Motor neuron (in vitro differentiated cells): ENCODE data around the gene HIPK4. TPM values are rescaled to one million over a fixed set of nuclear protein-coding genes. Genes with fewer than 3 reads are reported as not detected.
A peak's percentile ranks its signal among the peaks of the same experiment; 100 is the strongest.

Source experiments
- ATAC-seq, 8 experiments: fragments of 200-7000 bp; cut with Tn5 transposase; replicated peaks in 6 of 8; 2 replicates each; pipeline ENCODE4 v1.8.0; 2021; ENCODE audit warnings: mild to moderate bottlenecking in 8 of 8, moderate library complexity in 8 of 8
- H3K27ac ChIP-seq, 2 donors: fragments of 250-450 bp; sonication (Bioruptor Pico); 2 replicates each; pipeline ENCODE4 v1.9.0; 2021; ENCODE audit warnings: antibody characterized with exemption in 2 of 2, mild to moderate bottlenecking in 2 of 2, moderate library complexity in 1 of 2
- H3K4me1 ChIP-seq, 2 donors: fragments of 250-450 bp; sonication (Bioruptor Pico); replicated peaks in 1 of 2; 2 replicates each; pipeline ENCODE4 v1.6.1; 2021; ENCODE audit warnings: antibody characterized with exemption in 2 of 2, mild to moderate bottlenecking in 2 of 2, moderate library complexity in 1 of 2
- H3K4me3 ChIP-seq, 5 donors: fragments of 250-450 bp; sonication (Bioruptor Pico); 2 replicates each; pipeline ENCODE4 v1.9.0; 2021; ENCODE audit warnings: antibody characterized with exemption in 5 of 5, mild to moderate bottlenecking in 5 of 5, moderate library complexity in 4 of 5
- WGBS, 10 experiments: fragments of 450-650 bp; shearing (Covaris generic); methylation state at CpG; one replicate each; pipeline ENCODE4 v1.0.0; 2022; 5-methylcytosine and 5-hydroxymethylcytosine counted together
- in situ Hi-C, 9 experiments: fragments of 400-800 bp; cut with MboI; loops; one replicate each; pipeline ENCODE4 v1.15.0; 2021; ENCODE audit warnings: low sequenced_read_pairs in 9 of 9, low pct_unique_long_range_greater_than_20kb in 2 of 9; ENCODE audit not compliant: unreplicated experiment in 9 of 9
- total RNA-seq, 8 experiments: library from RNA; unstranded; fragments of 300-600 nt; gene quantifications; 2 replicates each; pipeline versions ENCODE4 v1.2.3 to v1.2.4, GENCODE V29; 2022

Gene HIPK4
- total RNA-seq, 8 experiments from 2014 or later = 0.07 to 0.52 (median 0.25) TPM; not detected in 1

DNA sequence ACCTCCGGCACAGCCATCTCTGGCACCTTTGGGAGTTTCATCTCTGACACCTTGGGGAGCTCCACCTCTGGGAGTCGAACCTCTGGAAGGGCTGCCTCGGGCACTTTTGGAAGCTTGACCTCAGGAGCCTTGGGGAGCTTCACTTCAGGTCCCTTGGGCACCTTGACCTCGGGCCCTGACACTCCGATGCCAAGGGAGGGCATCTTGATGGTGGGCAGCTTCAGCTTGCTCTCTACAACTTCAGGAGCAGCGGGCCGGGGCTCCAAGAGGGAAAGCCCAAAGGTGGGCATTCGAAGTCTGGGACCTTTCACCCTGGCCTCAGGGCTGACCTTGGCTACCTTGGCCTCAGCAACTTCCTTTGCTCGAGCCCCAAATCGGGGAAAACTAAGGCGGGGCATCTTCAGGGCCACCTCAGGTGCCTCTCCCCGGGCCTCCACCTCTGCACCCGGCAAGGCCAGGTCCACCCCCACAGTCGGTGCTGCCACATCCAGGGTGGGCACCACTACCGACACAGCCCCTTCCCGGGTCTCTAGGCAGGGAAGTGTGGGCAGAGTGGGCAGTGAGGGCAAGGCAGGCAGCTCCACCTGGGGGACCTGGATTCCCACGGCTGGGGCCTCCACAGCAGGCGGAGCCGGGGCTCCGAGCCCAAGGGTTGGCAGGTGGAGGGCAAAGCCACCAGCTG is 7.0 kb upstream of the HIPK4 start:
- Histone ChIP-seq H3K4me1 (peaks cover 3 to 4% of the 10 kb centered on the region in 2 donors), H3K4me3 (no peak overlapping the region), H3K27ac (no peak overlapping the region)
- in situ Hi-C loops = no loop called here
- 52 to 100% (median 80%) methylated on average over 1 to 6 of the region's 20 CpGs; no CpG with 5 or more reads in 3 of the 10 experiments for WGBS, 10 experiments
- ATAC-seq = no peak

- in situ Hi-C loops = no loop called here
- no peak overlapping the region for H3K27ac ChIP-seq
- ATAC-seq = no peak
- H3K4me3 ChIP-seq = no peak overlapping the region
- H3K4me1 ChIP-seq = peaks cover 3 to 4% of the 10 kb centered on the region in 2 donors
- WGBS, 10 experiments = 52 to 100% (median 83%) methylated on average over 1 to 4 of the region's 14 CpGs; no CpG with 5 or more reads in 4 of the 10 experiments
Observed at GRCh38 chr19:40395956-40396355, 6.0 kb upstream of the HIPK4 start.

DNA sequence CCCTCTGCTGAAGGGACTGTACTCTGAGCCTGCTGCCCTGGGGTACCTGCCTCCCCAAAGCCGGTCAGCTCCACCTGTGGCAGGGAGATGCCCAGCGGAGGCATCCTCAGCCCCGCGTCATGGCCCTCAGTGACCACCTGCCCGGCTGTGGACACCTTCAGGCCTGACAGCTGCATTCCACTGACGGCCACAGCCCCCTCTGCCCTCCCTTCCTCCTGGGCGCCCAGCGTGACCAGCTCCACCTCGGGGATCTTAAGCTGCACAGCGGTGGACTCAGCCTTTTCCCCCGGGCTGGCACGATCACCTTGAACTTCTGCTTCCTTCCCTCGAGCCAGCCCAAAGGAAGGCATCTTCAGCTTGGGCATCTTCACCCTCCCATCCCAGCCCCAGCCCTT is 4.8 kb upstream of the HIPK4 start:
- H3K4me1 ChIP-seq = peaks cover 3 to 4% of the 10 kb centered on the region in 2 donors
- WGBS, 10 experiments = 63 to 71% (median 67%) methylated on average over 3 to 4 of the region's 13 CpGs; no CpG with 5 or more reads in 7 of the 10 experiments
- H3K4me3 ChIP-seq = no peak overlapping the region
- in situ Hi-C loops = no loop called here
- ATAC-seq = no peak
- H3K27ac ChIP-seq = no peak overlapping the region

- H3K27ac ChIP-seq = no peak overlapping the region
- in situ Hi-C loops = no loop called here
- H3K4me1 ChIP-seq = peaks cover 2% of the 10 kb centered on the region in 2 donors
- 51 to 60% methylated on average over 1 to 3 of the region's 41 CpGs; no CpG with 5 or more reads in 8 of the 10 experiments for WGBS, 10 experiments
- no peak for ATAC-seq
- H3K4me3 ChIP-seq = no peak overlapping the region
Observed at GRCh38 chr19:40393894-40394815, 4.2 kb upstream of the HIPK4 start.

- Histone ChIP-seq H3K4me1 (no peaks in the 10 kb centered on the region), H3K27ac (no peak overlapping the region), H3K4me3 (no peak overlapping the region)
- ATAC-seq = peak in 3 of 8 experiments; percentile 19 to 29 (median 28)
- in situ Hi-C loops = no loop called here
- 20 to 40% (median 30%) methylated on average over 1 to 2 of the region's 9 CpGs; no CpG with 5 or more reads in 7 of the 10 experiments for WGBS, 10 experiments
Observed at GRCh38 chr19:40392894-40393517, 3.0 kb upstream of the HIPK4 start.

DNA sequence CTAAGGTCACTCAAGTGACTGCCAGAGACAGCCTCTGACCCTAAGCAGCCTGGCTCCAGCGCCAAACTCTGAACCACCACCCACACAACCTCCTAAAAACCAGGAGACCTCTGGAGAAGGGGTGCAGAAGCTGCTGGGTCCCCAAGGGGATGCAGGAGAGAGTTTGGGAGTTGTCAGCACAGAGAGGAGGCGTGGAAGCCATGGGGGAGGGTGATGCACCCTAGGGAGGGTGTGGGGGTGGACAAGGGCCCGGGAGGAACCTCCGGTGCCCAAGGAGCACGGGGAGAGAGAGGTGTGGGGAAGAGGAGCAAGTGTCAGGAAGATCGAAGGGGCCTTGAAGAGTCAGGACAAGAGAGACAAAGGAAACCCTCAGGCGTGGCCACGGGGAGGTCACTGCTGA is 2.1 kb upstream of the HIPK4 start:
- in situ Hi-C loops = no loop called here
- 40 to 100% (median 83%) methylated on average over 1 to 4 of the region's 8 CpGs; no CpG with 5 or more reads in 5 of the 10 experiments for WGBS, 10 experiments
- no peak for ATAC-seq

GRCh38 chr19:40389404-40390083 is 437 bp downstream of the HIPK4 start:
- in situ Hi-C loops = no loop called here
- 65 to 100% (median 91%) methylated on average over 2 to 15 of the region's 33 CpGs; no CpG with 5 or more reads in 3 of the 10 experiments for WGBS, 10 experiments
- H3K4me3 ChIP-seq = no peak overlapping the region
- no peak for ATAC-seq
- H3K4me1 ChIP-seq = no peaks in the 10 kb centered on the region
- no peak overlapping the region for H3K27ac ChIP-seq

More for the DNA sequence above, 2.1 kb upstream of the HIPK4 start:
- H3K27ac ChIP-seq = no peak overlapping the region
- no peak overlapping the region for H3K4me3 ChIP-seq
- no peaks in the 10 kb centered on the region for H3K4me1 ChIP-seq

DNA sequence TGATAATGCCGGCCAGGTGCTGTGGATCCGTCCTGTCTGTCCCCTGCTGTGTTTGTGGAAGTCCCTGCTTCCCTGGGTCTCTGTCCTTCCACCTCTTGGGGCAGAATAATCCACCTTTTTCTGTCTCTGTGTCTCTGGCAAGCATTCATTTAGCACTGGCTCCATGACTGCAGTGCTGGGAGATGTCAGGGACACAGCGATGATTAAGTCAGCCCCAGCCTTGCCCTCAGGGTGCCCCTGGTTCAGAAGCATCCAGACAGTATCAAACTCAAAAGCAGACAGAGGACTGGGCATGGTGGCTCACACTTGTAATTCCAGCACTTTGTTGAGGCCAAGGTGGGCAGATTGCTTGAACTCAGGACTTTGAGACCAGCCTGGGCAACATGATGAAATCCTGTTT is 1.5 kb downstream of the HIPK4 start:
- H3K4me1 ChIP-seq = no peaks in the 10 kb centered on the region
- 71 to 100% methylated on average over 1 to 3 of the region's 3 CpGs; no CpG with 5 or more reads in 8 of the 10 experiments for WGBS, 10 experiments
- no peak overlapping the region for H3K27ac ChIP-seq
- peak in 1 of 8 experiments; percentile 28 for ATAC-seq
- in situ Hi-C loops = no loop called here
- H3K4me3 ChIP-seq = no peak overlapping the region

DNA sequence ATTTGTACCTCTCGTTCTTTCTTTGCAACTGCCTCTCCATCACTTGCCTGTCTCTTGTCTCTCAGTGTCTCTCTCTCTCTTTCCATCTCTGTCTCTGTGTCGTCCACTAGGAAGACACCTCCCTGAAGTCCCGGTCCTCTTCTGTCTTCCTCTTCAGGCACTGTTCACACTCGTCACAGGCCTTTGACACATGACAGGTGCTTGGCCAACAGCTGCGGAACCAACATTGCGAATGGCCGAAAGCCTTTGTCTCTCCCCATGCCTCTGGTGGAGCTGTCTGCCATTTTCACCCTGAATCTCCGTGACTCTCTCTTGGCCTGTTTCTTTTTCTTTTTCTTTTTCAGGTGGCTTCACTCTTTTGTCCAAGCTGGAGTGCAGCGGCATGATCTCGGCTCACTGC is 2.8 kb downstream of the HIPK4 start:
- in situ Hi-C loops = no loop called here
- H3K4me1 ChIP-seq = no peaks in the 10 kb centered on the region
- WGBS, 10 experiments = 71 to 96% (median 81%) methylated on average over 1 to 9 of the region's 10 CpGs; no CpG with 5 or more reads in 1 of the 10 experiments
- ATAC-seq = no peak
- H3K4me3 ChIP-seq = no peak overlapping the region
- H3K27ac ChIP-seq = no peak overlapping the region

- Histone ChIP-seq H3K4me1 (no peaks in the 10 kb centered on the region), H3K4me3 (no peak overlapping the region), H3K27ac (no peak overlapping the region)
- WGBS, 10 experiments = 71 to 100% (median 94%) methylated on average over 1 to 12 of the region's 28 CpGs; no CpG with 5 or more reads in 3 of the 10 experiments
- ATAC-seq = no peak
- in situ Hi-C loops = no loop called here
Observed at GRCh38 chr19:40383668-40384248, 6.2 kb downstream of the HIPK4 start.

GRCh38 chr19:40381321-40381720 is 8.7 kb downstream of the HIPK4 start:
- Histone ChIP-seq H3K4me3 (no peak overlapping the region), H3K4me1 (no peaks in the 10 kb centered on the region), H3K27ac (no peak overlapping the region)
- in situ Hi-C loops = no loop called here
- peak in 1 of 8 experiments; percentile 27 for ATAC-seq
- 100% methylated on average over 1 to 2 of the region's 3 CpGs; no CpG with 5 or more reads in 8 of the 10 experiments for WGBS, 10 experiments
